ENCODE measurements around the gene CCL27. TPM values are rescaled to one million over a fixed set of nuclear protein-coding genes. Genes with fewer than 3 reads are reported as not detected.

CCL27 gene
- total RNA-seq, 1 donor from 2014 or later = not detected

DNA sequence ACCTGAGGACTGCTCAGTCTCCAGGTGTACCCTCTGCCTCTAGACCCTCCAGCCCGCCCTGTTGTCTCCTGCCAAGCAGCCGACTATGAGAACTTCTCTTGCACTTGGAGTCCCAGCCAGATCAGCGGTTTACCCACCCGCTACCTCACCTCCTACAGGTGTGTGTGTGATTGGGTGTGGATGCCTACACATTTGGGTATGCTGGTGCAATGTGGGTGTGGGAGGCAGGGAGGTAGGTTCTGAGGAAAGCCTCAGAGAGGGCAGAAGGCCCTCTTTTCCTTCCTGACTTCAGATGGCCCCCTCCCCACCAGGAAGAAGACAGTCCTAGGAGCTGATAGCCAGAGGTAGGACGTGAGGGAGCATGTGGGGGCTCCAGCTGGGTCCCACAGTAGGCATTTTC lies 5.5 kb downstream of the CCL27 start:
- H3K4me3 ChIP-seq = no peak overlapping the region
- H3K36me3 ChIP-seq = no peaks in the 10 kb centered on the region
- DNase-seq (ENCODE audit: extremely low spot score in 2 of 2) = no peak
- TF ChIP-seq, protein P1, sequence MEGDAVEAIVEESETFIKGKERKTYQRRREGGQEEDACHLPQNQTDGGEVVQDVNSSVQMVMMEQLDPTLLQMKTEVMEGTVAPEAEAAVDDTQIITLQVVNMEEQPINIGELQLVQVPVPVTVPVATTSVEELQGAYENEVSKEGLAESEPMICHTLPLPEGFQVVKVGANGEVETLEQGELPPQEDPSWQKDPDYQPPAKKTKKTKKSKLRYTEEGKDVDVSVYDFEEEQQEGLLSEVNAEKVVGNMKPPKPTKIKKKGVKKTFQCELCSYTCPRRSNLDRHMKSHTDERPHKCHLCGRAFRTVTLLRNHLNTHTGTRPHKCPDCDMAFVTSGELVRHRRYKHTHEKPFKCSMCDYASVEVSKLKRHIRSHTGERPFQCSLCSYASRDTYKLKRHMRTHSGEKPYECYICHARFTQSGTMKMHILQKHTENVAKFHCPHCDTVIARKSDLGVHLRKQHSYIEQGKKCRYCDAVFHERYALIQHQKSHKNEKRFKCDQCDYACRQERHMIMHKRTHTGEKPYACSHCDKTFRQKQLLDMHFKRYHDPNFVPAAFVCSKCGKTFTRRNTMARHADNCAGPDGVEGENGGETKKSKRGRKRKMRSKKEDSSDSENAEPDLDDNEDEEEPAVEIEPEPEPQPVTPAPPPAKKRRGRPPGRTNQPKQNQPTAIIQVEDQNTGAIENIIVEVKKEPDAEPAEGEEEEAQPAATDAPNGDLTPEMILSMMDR (IDR thresholded peaks at IDR 0.05) = no peak
- no peak for TF ChIP-seq POLR2AphosphoS5 (IDR thresholded peaks at IDR 0.05; ENCODE audit: insufficient read depth in 1 of 2, low read depth in 1 of 2)
- TF ChIP-seq POLR2A (IDR thresholded peaks at IDR 0.05) = no peak
- peaks cover 46% of the 10 kb centered on the region for H3K4me1 ChIP-seq
- intact Hi-C loops (cut with DNase I) = no loop called here
- no peak overlapping the region for H3K27ac ChIP-seq
- no peaks in the 10 kb centered on the region for H3K27me3 ChIP-seq
- H3K9me3 ChIP-seq = no peaks in the 10 kb centered on the region

DNA sequence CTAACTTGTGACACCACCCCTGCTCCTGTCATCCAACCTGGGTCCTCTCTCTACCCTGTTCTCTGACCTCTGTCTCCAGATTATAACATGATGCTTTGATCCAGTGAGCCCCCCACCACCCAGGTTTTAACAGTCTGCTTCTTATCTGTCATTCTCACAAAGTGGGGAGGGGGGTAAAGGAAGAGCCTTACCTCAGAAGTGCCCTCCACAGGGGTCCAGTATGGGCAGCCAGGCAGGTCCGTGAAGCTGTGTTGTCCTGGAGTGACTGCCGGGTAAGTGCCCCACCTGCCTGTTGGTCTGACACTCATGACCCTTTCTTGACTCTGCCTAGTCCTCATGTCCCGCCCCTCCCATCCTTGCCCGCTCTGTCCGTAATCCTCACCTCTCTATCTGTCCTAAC lies 7.1 kb downstream of the CCL27 start:
- H3K9me3 ChIP-seq = no peaks in the 10 kb centered on the region
- H3K4me3 ChIP-seq = peak overlapping the region in 1 of 2 donors; percentile 13
- no peaks in the 10 kb centered on the region for H3K36me3 ChIP-seq
- no peak for DNase-seq (ENCODE audit: extremely low spot score in 2 of 2)
- H3K4me1 ChIP-seq = peaks cover 59% of the 10 kb centered on the region
- intact Hi-C loops (cut with DNase I) = no loop called here
- no peaks in the 10 kb centered on the region for H3K27me3 ChIP-seq
- peak overlapping the region; percentile 87 for H3K27ac ChIP-seq
- TF ChIP-seq POLR2AphosphoS5 (IDR thresholded peaks at IDR 0.05; ENCODE audit: insufficient read depth in 1 of 2, low read depth in 1 of 2) (no peak), POLR2A (IDR thresholded peaks at IDR 0.05) (no peak)
- TF ChIP-seq, protein P1 (IDR thresholded peaks at IDR 0.05) = no peak

DNA sequence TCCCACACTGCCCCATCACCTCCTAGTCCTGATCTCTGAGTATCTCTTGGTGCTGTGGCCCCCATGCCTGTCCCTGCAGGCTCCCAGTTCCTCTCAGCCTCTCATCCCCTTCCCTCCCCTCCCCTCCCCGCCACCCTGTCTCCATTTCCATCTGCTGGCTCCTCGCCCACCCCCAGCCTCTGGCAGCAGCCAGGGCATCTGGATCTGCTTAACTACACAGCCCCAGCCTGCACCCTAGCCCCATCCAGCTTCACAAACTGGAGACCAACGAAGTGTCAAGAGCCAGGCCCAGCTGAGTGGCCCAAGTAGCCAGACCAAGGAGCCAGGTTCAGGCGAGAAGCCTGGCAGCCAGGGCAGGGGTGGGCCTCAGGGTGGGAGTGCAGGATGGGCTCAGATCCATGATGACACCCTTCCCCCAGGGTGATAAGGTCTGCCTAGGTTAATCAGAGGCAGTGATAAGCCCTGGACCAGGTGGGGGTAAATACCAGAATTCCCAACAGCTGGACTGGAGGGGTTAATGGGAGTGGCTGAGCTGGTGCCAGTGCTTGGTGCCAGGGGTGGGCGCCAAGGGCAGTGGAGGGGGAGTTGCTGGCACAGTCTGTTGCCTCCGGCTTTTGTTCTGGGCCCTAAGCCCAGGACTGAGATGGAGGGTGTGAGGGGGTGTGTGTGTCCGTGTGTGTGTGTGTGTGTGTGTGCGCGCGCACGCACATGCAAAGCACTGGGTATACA lies 8.0 kb downstream of the CCL27 start:
- Histone ChIP-seq H3K9me3 (no peaks in the 10 kb centered on the region), H3K36me3 (peaks cover 0 to 4% of the 10 kb centered on the region in 2 donors), H3K27me3 (no peaks in the 10 kb centered on the region), H3K4me3 (peak overlapping the region; percentile 13 to 17), H3K27ac (peak overlapping the region; percentile 87), H3K4me1 (peaks cover 59% of the 10 kb centered on the region)
- TF ChIP-seq, protein P1 (IDR thresholded peaks at IDR 0.05) = no peak
- TF ChIP-seq POLR2AphosphoS5 (IDR thresholded peaks at IDR 0.05; ENCODE audit: insufficient read depth in 1 of 2, low read depth in 1 of 2) (peak in 1 of 2 donors; percentile 78), POLR2A (IDR thresholded peaks at IDR 0.05) (no peak)
- intact Hi-C loops (cut with DNase I) = no loop called here
- no peak for DNase-seq (ENCODE audit: extremely low spot score in 2 of 2)

DNA sequence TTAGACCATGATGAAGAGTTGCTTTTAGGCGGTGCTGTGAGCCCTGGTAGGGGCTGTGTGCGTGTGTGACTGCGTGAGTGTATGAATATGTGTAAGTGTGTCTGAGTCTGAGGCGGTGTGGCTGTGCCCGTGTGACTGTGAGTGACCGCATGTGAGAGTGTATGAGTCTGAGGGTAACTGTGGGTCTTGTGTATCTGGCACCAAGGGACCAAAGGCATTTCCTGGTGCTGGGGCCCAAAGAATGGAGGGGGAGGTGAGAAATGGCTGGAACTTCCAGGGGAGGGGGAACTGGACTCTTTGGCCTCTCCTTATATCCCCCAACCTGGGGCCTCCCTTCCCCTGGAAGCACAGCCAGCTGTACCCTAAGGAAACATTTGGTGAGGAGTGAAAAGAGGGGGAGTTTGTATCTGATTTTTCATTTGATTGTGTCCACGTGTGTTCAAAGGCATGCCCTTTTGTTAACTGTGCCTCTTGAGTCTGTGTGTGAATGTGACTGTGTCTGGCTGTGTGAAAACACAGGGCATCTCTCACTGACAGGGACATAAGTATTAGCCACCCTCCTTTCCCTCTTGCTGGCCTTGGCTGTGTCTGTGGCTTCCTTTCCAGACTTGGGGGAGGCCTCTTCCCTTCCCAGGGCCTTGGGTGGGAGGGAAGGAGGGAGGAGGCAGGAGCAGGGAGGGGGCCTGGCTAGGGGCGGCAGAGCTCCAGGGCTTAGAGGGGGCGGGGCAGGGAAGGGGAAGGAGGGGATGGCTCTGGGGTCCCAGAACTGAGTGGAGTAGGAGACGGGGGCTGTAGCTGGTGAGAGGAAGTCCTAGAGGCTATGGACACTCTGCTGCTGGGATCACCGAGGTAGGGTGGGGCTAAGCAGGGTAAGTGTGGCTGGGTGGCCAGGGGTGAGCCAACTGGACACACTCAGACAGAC lies 9.0 kb downstream of the CCL27 start:
- Histone ChIP-seq H3K27ac (peak overlapping the region; percentile 87), H3K4me3 (peak overlapping the region; percentile 37 to 45)
- intact Hi-C loops (cut with DNase I) = no loop called here

More for the DNA sequence above, 9.0 kb downstream of the CCL27 start:
- TF ChIP-seq POLR2A (IDR thresholded peaks at IDR 0.05) (no peak), POLR2AphosphoS5 (IDR thresholded peaks at IDR 0.05; ENCODE audit: insufficient read depth in 1 of 2, low read depth in 1 of 2) (no peak)
- TF ChIP-seq, protein P1 (IDR thresholded peaks at IDR 0.05) = no peak
- peaks cover 59% of the 10 kb centered on the region for H3K4me1 ChIP-seq
- no peak for DNase-seq (ENCODE audit: extremely low spot score in 2 of 2)
- H3K36me3 ChIP-seq = peaks cover 0 to 14% of the 10 kb centered on the region in 2 donors
- H3K27me3 ChIP-seq = no peaks in the 10 kb centered on the region
- H3K9me3 ChIP-seq = no peaks in the 10 kb centered on the region

All from vagina (tissue), 2 donors.